ENCODE measurements around the gene MAPK6.

MAPK6 gene

DNA sequence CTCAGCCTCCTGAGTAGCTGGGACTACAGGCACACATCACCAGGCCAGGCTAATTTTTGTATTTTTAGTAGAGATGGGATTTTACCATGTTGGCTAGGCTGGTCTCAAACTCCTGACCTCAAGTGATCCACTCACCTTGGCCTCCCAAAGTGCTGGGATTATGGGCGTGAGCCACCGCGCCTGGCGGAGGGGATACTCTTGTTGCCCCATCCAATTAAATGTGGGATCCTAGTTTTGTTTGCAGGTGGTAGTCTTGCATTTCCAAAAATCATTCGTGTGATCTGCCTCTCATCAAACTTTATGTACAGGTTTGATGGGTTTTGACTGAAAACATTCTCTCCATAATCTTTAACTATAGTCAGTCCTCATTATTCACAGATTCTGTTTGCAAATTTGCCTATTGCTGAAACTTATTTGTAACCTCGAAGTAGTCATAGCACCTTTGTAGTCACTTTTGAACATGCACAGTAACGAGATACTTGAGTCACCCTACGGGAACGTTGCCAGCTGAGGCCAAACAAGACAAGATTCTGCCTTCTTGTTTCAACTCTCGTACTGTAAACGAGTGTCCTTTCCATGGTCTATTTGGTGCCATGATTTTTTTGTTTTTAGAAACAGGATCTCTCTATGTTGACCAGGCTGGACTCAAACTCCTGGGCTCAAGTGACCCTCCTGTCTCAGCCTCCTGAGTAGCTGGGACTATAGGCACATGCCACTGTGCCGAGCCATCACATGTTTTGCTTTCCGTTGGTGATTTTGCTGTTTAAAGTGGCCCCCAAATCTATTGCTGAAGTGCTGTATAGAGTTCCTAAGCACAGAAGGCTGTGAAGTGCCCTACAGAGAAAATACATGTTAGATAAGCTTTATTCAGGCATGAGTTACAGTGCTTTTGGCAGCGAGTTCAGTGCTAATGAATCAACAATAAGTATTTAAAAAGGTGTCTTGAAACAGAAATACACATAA, 8.1 kb upstream of the MAPK6 start:
- DNase-seq (ENCODE audit: low read depth): peak; percentile 78

DNA sequence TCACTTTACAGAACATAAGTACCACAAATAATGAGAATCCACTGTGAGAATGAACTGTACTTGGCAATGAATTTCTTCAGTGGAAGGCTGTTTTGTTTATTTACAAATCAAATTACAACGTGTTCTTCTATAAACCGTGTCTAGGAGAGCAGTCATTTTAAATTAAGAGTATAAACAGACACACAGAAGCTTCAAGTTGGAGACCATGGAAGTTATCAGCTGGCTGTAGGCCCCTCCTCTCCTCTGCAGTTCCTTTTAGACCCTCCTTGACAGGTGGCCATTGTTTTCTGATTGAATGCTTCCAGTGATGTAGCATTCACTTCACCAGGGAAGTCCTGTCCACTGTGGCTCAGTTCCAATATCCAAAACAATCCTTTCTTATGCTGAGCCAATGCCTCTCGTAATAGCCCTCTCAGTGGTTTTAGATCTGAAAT, 7.3 kb upstream of the MAPK6 start:
- no peak for DNase-seq (ENCODE audit: low read depth)

DNA sequence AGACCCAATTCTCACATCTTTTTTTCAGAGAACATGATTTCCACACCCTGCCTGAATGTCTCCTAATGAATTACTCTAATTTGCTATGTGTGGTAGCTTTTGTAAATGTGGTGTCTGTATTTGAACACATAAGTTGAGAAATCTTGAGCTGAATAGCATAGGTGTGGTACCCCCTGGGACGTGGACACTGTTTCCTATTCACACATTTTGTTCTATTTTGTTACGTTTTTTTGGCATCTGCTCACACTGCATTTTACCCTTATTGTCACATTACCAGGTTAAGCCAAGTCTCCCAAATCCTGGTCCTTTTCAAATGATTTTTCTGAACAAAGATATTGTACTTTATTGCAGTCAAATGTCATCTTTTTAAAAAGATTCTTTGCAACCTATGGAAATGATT, 6.8 kb upstream of the MAPK6 start:
- no peak for DNase-seq (ENCODE audit: low read depth)

DNA sequence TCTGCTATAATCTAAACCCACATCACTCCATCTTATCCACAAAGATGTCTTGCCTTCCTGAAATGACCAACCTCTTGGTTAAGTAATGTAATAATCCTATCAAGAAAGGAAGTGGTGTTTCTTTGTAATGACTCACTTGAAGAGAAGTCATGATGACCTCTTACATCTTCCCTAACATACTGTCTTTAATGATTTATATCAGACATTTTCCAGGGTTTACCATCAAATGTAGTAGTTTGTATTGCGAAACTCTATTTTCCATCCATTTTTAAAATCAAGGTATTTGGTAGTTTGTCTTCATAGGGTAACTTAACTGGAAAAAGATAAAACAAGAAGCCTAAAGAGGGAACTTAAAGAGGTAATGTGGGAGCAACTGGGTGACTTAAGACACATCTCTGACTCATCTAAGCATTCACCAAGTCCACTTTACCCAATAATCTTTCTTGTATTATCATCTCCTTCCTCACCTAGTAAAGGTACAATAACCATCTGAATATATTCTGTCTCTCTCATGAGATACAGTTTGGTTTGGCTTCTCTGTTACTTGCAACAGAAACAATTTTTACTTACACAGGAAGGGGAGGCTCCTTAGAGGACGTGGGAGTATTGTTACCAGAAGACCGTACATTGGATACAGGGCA, 5.7 kb upstream of the MAPK6 start:
- peak; percentile 61 for DNase-seq (ENCODE audit: low read depth)

DNA sequence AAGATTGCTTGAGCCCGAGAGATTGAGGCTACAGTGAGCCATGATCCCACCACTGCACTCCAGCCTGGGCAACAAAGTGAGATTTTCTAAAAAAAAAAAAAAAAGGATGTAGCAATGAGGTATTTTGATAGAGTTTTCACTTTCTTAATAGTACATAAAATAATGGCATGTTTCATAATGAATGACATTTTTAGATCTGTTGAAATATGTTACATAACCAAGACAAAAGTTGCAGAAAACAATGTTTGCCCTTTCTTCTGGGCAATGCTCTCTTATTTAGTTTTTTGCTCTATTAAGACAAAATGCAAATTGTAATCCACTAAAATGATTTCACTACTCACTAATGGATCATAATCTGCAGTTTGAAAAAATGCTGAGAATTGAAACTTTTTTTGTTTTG, 4.4 kb upstream of the MAPK6 start:
- no peak for DNase-seq (ENCODE audit: low read depth)

DNA sequence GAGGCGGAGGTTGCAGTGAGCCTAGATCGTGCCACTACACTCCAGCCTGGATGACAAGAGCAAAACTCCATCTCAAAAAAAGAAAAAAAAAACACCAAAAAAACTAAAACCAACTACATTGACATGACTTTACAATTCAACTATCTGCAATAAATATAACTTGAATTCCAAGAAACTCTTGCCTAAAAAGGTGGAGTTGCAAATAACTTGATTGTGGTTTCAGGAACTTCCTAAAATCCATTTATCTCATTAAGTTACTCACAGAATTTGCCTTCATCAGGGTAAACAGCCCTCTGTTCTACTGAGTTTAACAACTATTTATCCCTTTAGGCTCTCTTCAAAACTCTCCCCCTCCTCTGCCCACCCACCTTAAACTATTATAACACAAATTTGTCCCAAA, 2.7 kb upstream of the MAPK6 start:
- no peak for DNase-seq (ENCODE audit: low read depth)

DNA sequence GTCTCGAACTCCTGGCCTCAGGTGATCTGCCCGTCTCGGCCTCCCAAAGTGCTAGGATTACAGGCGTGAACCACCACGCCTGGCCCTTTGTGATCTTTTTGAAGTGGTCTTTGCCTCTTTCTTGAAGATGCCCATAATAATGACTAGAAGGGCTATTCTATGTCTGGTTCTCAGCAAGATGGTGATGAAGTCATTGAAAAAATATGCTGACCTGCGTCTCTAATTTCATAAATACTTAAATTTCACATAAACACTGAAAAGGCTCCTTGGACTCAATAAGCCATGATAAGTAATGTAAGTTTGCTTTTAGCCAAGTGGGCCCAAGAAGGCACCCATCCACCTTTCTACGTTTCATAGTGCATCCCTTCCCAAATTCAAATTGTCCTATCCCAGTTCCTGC, 775 bp upstream of the MAPK6 start:
- DNase-seq (ENCODE audit: low read depth): no peak

DNA sequence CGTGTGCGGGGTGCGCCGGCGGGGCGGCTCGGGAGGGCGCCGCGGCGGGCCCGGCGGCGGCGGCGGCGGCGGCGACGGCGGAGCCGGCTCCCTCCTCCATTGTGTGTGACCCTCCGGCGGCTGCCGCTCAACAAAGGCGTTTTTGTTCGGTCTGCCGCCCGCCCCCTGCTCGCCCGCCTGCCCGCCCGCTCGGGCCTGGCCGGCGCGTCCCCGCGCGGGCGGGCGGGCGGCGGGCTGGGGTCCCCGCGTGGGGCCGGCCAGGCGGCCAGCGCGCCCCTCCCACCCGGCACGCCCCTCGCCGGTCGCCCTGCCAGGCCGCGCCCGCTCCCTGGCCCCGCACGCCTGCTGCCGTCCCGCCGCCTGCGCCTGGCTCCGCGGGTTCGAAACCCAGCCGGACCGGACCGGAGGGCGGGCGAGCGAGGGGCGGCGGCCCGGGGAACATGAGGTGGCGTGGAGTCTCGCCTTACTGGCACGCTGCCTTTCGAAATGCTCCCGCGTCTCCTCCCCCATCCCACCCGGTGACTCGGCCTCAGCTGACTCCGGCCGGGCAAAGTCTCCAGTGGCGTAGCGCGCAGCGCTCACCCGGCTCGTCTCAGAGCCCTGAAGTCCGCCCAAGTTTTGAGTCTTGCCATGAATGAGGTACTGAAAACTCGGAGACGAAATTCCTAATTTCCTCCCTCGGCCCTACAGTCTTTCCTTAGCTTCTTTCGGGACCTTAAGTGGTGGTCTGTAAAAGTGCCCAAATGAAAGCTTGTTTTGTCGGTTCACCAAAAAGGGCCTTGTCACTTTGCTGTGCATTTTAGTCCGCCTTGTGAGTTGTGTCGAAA, 588 bp downstream of the MAPK6 start:
- DNase-seq (ENCODE audit: low read depth): no peak

DNA sequence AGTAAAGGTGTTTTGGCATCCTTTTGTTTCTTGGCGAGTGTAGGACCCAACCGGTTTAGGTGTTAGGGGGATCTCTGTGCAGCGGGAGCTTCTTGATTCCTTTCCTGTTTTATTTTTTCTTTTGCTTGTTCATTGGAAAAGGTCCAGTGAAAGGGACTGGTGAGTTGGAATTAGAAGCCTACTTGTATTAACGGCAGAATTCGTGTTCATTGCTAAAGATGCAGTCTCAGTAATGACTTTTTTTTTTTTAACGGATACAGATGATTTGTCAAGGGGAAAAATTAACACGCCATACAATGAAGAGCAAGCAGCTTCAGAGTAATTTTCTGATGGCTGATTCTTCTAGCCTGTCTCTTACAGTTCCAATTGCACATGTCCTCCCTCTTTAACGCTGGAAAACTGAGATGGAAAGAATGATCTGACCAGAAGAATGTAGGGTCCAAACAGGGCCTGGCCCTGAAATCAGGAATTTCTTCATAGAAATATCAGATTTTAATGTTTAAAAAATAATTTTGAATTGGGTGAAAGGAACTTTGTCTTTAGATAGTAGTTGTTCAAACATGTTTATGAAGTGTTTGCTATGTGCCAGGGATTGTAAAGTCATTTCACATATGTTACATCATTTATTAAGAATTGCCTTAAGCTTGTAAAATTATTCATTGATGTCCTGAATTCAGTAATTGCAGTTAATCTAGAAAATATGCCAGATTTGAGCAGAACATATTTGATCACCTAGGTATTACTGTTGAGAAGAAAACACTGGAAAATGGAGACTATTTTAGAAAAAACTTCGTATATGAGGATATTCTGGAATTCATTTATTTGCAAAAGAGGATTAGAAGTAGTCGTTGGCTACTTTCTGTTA, 1.4 kb downstream of the MAPK6 start:
- no peak for DNase-seq (ENCODE audit: low read depth)

DNA sequence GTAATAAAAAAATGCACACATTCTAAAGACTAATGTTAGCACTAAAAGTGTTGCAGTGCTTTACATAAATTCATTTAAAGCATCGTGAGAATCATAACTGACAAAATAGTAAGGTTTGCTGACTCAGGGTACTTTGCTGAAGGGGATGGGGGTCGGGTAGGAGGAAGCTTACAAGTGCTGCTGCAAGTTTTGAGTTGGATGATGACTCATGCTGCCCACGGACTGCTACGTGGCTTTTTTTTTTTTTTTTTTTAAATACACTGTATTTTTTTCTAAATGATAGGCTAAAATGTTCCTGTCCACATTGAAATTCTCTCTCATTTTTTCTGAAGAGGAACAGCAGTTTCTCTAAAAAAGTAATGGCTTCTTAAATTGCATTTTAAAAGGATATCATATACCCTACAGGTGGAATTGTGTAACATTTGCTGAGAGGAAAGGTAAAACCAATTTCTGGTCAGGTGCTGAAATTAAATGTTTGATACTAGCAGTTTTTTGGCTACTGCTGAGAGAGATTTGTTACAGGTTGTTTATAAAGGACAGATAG, 2.2 kb downstream of the MAPK6 start:
- DNase-seq (ENCODE audit: low read depth): peak; percentile 79

DNA sequence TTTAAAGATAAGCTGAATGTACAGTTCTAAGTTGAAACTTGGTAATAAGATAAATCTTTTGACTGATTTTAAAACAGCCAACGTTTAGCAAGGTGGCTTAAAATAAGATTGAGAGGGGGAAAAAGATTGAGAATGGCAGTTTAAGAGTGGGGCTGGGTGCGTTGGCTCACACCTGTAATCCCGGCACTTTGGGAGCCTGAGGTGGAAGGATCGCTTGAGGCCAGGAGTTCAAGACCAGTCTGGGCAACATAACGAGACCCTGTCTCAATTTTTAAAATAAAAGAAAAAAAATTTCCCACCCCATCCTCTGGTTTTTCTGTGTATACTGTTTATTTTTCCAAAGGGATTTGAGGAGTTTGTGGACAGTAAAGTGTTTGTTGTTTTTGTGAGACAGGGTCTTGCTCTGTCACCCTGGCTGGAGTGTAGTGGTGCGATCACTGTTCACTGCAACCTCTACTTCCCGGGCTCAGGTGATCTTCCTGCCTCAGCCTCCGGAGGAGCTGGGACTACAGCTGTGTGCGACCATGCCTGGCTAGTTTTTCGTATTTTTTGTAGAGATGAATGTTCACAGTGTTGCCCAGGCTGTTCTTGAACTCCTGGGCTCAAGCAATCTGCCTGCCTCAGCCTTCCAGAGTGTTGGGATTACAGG, 3.0 kb downstream of the MAPK6 start:
- no peak for DNase-seq (ENCODE audit: low read depth)

DNA sequence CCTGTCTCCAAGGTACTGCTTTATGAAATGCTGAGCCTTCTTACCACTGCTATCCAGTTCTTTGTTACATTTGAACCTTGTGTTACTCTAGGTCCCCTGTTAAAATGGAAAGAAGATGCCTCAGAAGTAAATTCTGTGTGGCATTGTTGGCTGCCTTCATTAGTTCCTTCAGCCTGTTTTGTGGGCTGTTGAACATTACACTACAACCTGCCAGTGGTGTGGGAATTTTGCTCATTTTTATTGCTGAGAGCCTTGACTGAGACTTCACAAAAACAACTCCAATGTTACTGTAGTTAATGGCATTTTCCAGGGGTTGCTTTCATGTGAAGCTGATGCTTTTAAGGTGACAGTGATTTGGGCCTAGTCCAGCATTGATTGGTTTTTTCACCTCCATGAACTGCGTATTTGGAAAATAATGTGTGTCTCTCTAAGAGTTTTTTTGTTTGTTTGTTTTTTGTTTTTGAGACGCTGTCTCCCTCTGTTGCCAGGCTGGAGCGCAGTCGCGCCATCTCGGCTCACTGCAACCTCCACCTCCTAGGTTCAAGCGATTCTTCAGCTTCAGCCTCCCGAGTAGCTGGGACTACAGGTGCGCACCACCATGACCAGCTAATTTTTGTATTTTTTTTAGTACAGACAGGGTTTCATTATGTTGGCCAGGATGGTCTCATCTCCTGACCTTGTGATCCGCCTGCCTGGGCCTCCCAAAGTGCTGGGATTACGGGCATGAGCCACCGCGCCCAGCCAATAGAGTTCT, 4.3 kb downstream of the MAPK6 start:
- DNase-seq (ENCODE audit: low read depth): no peak

DNA sequence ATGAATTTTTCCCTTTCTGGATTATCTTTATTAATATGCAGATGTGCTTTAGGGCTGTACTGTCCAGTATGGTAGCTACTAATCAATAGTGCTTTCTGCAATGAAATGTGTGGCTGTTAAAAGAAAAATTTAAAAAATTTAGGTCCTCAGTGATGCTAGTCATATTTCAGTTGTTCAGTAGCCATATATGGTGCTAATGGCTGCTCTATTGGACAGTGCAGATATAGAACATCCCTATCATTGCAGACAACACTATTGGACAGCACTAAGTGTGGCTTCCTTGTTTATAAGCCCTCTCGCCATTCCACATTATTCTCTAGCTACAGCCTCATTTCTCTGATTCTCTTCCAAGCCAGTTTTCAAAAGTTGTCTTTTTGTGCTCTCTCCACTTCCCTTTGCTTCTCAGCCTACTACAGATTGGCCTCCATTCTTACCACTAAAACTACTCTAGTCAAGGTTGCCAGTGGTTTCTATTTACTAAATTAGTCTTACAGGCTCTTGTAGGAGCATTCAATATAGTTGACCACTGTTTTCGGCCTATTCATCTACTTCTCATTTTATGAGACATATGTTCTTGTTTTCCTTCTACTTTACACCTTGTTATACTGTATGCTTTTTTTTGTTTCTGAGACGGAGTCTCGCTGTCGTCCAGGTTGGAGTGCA, 9.5 kb downstream of the MAPK6 start:
- DNase-seq (ENCODE audit: low read depth): no peak

DNA sequence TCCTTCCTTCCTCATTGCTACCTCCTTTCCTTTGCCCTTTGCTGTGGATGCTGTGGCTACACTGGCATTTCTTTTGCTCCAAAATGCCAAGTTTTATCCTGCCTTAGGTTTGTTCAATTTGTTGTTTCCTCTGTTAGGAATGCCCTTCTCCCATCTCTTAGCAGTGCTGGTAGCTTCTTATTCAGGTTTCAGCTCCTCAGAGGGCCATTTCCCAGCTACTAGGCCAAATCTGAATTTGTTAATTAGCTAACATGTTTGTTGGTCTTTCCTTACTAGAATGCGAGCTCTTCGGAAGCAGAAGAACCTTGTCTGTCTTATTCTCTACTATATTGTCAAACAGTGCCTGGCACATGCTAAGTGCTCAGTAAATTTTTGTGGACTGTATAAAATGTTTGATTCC, 11.0 kb downstream of the MAPK6 start:
- no peak for DNase-seq (ENCODE audit: low read depth)

DNA sequence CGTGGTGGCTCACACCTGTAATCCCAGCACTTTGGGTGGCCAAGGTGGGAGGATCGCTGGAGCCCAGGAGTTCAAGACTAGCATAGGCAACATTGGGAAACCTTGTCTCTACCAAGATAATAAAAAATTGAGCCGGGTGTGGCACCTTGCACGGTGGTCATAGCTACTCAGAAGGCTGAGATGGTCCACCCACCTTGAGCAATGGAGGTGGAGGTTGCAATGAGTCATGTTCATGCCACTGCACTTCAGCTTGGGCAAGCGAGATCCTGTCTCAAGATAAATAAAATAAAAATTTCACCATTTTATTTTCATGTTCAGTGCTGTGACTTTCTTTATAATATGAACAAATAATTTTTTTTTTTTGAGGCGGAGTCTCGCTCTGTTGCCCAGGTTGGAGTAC, 12.5 kb downstream of the MAPK6 start:
- no peak for DNase-seq (ENCODE audit: low read depth)

DNA sequence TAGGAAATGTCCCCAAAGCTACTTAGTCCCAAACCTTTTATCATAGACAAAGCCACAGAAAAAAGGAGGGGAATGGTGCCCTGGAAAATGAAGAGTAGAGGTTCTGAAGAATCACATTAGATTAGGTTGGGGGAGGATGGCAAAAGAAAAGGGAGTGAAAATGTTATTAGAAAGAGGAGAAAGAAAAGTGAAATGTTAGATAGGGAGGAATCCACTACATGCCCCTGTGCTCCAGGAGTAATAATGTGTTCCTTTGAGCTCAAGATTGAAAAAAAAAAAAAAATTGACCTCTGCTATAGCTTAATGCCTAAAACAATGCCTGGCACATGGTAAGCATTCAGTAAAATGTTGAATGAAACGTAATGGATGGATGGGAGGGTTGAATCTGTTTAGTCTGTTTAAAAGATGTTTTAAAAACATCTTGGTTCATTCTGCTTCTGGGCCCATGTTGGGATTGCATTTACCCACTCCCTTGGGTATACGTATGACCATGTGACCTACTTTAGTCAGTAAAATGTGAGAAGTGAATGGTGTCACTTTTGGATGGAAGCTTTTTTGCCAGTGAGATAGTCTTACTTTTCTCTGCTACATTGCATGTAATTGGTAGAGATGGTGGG, 19.0 kb downstream of the MAPK6 start:
- no peak for DNase-seq (ENCODE audit: low read depth)

DNA sequence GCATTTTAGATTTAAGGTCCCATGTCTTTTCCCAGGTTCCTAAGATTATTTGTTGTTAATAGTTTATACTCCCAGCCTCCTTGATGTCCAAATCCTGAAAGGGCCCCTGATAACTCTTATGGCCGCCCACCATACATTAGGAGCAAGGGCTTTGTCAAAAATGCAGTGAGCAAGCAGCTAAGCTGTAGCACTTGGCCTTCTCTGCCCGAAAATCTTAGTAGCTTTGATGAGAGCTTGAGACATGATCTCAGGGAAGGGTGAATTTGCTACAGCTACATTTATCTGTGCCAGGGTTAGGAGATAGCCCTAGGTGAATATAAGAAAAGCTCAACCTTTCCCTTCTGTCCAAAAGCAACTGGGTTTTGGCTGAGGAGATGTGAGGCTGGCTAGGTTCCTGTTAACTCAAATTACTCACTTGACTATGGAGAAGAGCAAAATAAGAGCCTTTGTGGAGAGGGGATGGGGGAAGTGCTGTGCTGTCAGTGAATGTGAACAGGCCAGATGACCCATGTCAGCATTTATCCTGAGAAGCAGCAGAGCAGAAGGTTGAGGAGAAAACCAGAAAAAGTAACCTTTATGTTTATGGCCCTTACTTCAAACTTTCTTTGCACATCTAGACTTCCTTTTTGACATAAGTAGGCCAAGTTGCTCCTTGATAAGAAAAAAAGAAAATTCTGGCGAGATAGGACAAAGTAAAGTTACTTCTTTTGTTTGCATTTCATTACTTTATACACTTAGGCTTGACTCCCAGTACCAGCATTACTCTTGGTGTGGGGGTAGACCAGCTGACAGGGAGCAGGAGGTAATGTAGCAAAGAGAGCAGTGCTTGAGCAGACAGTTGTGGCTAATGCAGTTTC, 21.1 kb downstream of the MAPK6 start:
- no peak for DNase-seq (ENCODE audit: low read depth)

All from HS-5 (cell line).